ENCODE results near the gene SLC38A9. TPM values are rescaled to one million over a fixed set of nuclear protein-coding genes. Genes with fewer than 3 reads are reported as not detected.

Gene SLC38A9
- total and polyA plus RNA-seq, 11 donors, result 3.9 to 13.5 (median 6.9) TPM

Other genes with a start within 250 kb of the SLC38A9 start
- gene PLPP1, start 177.4 kb downstream of the SLC38A9 start, total RNA-seq, result 100 to 1,000 TPM in 3 of 9 donors, 10 to 100 TPM in 6; 65.0 to 223 (median 81.5) TPM
- 100 to 1,000 TPM in 1 of 2 donors, 10 to 100 TPM in 1; 64.9 to 110 TPM for gene PLPP1, start 177.4 kb downstream of the SLC38A9 start, polyA plus RNA-seq
- not detected for gene DDX4, start 25.7 kb upstream of the SLC38A9 start, total RNA-seq
- not detected for gene DDX4, start 25.7 kb upstream of the SLC38A9 start, polyA plus RNA-seq
- 1 to 10 TPM in 1 of 9 donors, under 1 TPM in 4, not detected in 4; 0.21 to 2.2 (median 0.54) TPM for gene IL31RA, start 139.0 kb upstream of the SLC38A9 start, total RNA-seq
- under 1 TPM in 1 of 2 donors, not detected in 1; 0.12 TPM for gene IL31RA, start 139.0 kb upstream of the SLC38A9 start, polyA plus RNA-seq

Data from heart left ventricle (tissue), 11 donors.